Ascending aorta (tissue), 2 donors: ENCODE results near the gene STRN. TPM values are rescaled to one million over a fixed set of nuclear protein-coding genes. Genes with fewer than 3 reads are reported as not detected.

Experiments
- DNase-seq, 2 donors: peaks; one replicate each; pipeline ENCODE4 v3.0.0-alpha.2; 2019; ENCODE audit warnings: low spot score in 2 of 2
- H3K27ac ChIP-seq, 2 donors: fragments of 200-600 bp; sonication (generic); one replicate each; pipeline ENCODE4 v1.5.1; 2016 to 2017; ENCODE audit warnings: mild to moderate bottlenecking in 1 of 2
- H3K27me3 ChIP-seq: fragments of 200-600 bp; sonication (generic); one replicate; pipeline ENCODE4 v1.5.1; 2017
- H3K36me3 ChIP-seq, 2 donors: fragments of 200-600 bp; sonication (generic); one replicate each; pipeline ENCODE4 v1.5.1; 2016
- H3K4me1 ChIP-seq, 2 donors: fragments of 200-600 bp; sonication (generic); one replicate each; pipeline ENCODE4 v1.5.1; 2016 to 2017; ENCODE audit warnings: mild to moderate bottlenecking in 1 of 2
- H3K4me3 ChIP-seq, 2 donors: fragments of 200-600 bp; sonication (generic); one replicate each; pipeline ENCODE4 v1.5.1; 2016 to 2017; ENCODE audit warnings: mild to moderate bottlenecking in 1 of 2
- H3K9me3 ChIP-seq, 2 donors: fragments of 200-600 bp; sonication (generic); one replicate each; pipeline ENCODE4 v1.5.1; 2016
- CTCF ChIP-seq, 3 experiments: fragments of 200-600 bp in 2 of 3; fragments of 450-650 bp in 1 of 3; sonication (generic) in 2 of 3; IDR thresholded peaks; one replicate each; pipeline ENCODE4 v1.5.1; 2016 to 2019; ENCODE audit warnings: antibody characterized with exemption in 3 of 3, mild to moderate bottlenecking in 1 of 3, moderate library complexity in 1 of 3
- intact Hi-C: fragments of 100-400 bp; cut with DNase I; formaldehyde crosslinking; loops from one replicate; pipeline ENCODE4 v1.15.1; 2023
- total RNA-seq: library from RNA; depleted of rRNA; stranded (reverse); fragments of >200 nt; gene quantifications from one replicate; pipeline ENCODE4 v1.1.0, GENCODE V29; 2016

Gene STRN
- total RNA-seq: 4.3 TPM

DNA sequence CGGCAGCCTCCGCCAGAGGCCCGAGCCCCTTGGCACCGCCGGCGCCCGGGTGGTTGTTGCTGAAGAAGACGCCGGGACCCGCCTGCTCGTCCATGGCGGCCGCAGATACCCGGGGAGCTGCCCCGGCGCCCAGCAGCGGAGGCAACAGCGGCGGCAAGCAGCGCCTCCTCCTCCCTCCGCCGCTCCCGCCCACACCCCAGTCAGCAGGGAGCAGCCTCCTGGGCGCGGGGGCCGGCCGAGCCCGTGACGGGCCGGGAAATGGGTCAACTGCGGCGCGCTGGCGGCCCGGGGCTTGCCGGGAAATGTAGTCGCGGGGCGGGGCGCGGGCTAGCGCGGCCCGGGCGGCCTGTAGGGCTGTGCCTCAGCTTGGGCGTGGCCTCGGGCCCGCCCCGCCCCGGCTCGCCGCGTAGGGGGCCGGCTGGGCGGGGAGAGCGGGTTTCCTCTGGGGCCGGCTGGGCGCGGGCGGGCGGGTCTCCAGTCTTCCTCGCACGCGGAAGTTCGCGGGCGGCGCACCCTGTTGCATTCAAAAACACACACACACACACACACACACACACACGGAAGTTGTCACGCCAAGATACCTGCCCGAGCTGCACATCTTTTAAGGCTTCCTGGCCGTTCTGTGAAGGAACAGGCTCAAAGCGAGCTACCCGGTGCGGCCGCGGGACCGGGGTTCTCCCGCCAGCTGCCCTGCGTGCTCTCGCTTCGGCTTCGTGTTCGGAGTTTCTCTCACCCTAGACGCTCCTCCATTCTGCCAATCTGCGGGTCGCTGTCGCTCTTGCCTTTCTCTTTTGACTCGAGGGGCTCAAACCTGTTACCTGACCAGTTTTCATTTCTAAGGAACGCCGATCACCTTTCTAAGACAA, at the start of gene STRN:
Gene STRN (minus strand): TSS at position 167 of the 866 bp plus-strand sequence. CDS start 73 bp downstream, at position 94.
- H3K4me1 ChIP-seq: no peaks in the 10 kb centered on the region
- H3K27me3 ChIP-seq: no peaks in the 10 kb centered on the region
- no peaks in the 10 kb centered on the region for H3K9me3 ChIP-seq
- intact Hi-C loops: loop anchor here (10.0 kb wide), 1 partner anchor 358 kb away; the partner anchor contains the start of gene PRKD3
- peak within 1 kb of the TSS; percentile 92 to 96 for H3K4me3 ChIP-seq
- no peak for TF ChIP-seq CTCF (IDR thresholded peaks at IDR 0.05)
- DNase-seq: peak; percentile 92 to 98
- peak within 1 kb of the TSS; percentile 78 to 92 for H3K27ac ChIP-seq
- no peaks in the 10 kb centered on the region for H3K36me3 ChIP-seq

DNA sequence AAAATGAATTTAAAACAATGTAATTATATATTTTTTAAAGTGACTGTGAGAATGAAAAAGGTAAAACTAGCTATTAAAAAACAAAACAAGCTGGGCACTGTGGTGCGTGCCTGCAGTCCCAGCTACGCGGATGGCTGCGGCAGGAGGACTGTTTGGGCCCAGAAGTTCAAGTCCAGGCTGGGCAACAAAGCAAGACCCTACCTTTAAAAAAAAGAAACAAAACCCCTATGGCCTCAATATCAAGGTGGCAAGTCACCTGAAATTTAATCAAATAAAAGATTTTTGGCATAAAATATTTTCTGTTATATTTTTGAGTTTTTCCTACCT, 46.9 kb upstream of the STRN start:
- no peak for DNase-seq
- intact Hi-C loops: no loop called here
- Histone ChIP-seq H3K9me3 (no peaks in the 10 kb centered on the region), H3K4me3 (no peak overlapping the region), H3K27ac (no peak overlapping the region), H3K4me1 (no peaks in the 10 kb centered on the region), H3K27me3 (no peaks in the 10 kb centered on the region), H3K36me3 (peaks cover 25 to 72% of the 10 kb centered on the region in 2 donors)
- TF ChIP-seq CTCF (IDR thresholded peaks at IDR 0.05): no peak

GRCh38 chr2:37011130-37011529, 44.8 kb upstream of the STRN start:
- Histone ChIP-seq H3K4me3 (no peak overlapping the region), H3K4me1 (no peaks in the 10 kb centered on the region), H3K36me3 (peaks cover 22 to 75% of the 10 kb centered on the region in 2 donors), H3K27ac (no peak overlapping the region), H3K9me3 (no peaks in the 10 kb centered on the region), H3K27me3 (no peaks in the 10 kb centered on the region)
- no peak for DNase-seq
- no peak for TF ChIP-seq CTCF (IDR thresholded peaks at IDR 0.05)
- intact Hi-C loops: no loop called here

- Histone ChIP-seq H3K4me1 (no peaks in the 10 kb centered on the region), H3K27ac (no peak overlapping the region), H3K9me3 (no peaks in the 10 kb centered on the region), H3K36me3 (peaks cover 48 to 78% of the 10 kb centered on the region in 2 donors), H3K4me3 (no peak overlapping the region), H3K27me3 (no peaks in the 10 kb centered on the region)
- peak in 2 of 3 experiments; percentile 29 to 42 for TF ChIP-seq CTCF (IDR thresholded peaks at IDR 0.05)
- no peak for DNase-seq
- intact Hi-C loops: loop anchor here (10.0 kb wide), 1 partner anchor 220 kb away; no protein-coding TSS in a partner anchor
Observed at GRCh38 chr2:37005118-37005868, 39.0 kb upstream of the STRN start.

DNA sequence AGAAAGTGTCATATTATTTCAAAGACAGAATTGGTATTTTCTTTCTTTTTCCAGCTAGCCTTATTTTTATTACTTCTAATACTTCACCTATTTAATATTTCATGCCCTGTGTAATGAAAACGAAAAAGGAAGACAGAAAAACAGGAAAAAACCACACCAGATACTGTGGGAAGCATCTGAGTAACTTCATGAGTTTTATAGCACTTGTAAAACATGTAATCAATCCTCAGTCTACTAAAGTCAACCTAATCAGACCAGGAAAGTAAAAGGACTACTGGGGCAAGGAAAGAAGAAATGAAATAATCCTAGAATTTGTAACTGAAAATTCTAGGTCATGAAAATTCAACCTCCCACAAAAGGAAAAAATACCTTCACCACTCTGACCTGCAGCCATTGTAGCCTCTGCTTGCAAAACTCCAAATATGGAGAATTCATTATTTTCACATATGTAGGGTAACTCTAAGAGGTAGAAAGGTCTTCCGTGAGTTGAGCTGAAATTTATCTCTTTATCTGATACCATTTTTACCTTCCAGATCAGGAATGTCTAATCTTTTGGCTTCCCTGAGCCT, 34.7 kb upstream of the STRN start:
- Histone ChIP-seq H3K27ac (no peak overlapping the region), H3K9me3 (no peaks in the 10 kb centered on the region), H3K4me1 (no peaks in the 10 kb centered on the region), H3K4me3 (no peak overlapping the region), H3K27me3 (no peaks in the 10 kb centered on the region), H3K36me3 (peaks cover 66 to 73% of the 10 kb centered on the region in 2 donors)
- no peak for DNase-seq
- TF ChIP-seq CTCF (IDR thresholded peaks at IDR 0.05): no peak
- intact Hi-C loops: loop anchor here (10.0 kb wide), 1 partner anchor 216 kb away; no protein-coding TSS in a partner anchor
